HG02938 (cell line): Measurements from ENCODE around the gene TAAR6.
"Not testable (repeated sequence)": the region's sequence is repeated elsewhere in the genome, so short reads cannot be mapped to it uniquely, and the experiment has no call there.

Experiments
- ATAC-seq: cut with Tn5 transposase; IDR thresholded peaks from one replicate; pipeline ENCODE4 v1.9.1; 2021; ENCODE audit warnings: mild to moderate bottlenecking, moderate library complexity; ENCODE audit not compliant: unreplicated experiment

TAAR6 gene

DNA sequence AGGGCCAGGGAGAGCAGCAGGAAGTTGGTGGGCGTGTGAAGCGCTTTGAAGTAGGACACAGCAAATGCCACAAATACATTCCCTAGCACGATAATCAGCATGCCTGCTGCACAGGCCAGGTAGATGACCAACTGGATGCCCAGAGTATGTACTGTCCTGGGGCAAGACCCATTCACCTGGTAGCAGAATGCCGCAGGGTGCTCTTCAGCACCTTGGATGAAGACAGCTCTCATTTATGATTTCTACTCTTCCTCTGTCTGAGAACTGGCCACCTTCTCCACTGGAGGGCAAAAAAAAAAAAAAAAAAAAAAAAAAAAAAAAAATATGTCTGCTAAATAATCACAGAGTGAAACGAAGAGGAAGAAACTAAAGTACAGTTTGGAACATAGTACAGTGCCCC, 19.3 kb downstream of the TAAR6 start, which contains the start of gene TAAR5:
TSS of gene TAAR5 (minus strand) at position 288 of the 400 bp plus-strand sequence. CDS start at position 233, 55 bp downstream.
- no peak for ATAC-seq

DNA sequence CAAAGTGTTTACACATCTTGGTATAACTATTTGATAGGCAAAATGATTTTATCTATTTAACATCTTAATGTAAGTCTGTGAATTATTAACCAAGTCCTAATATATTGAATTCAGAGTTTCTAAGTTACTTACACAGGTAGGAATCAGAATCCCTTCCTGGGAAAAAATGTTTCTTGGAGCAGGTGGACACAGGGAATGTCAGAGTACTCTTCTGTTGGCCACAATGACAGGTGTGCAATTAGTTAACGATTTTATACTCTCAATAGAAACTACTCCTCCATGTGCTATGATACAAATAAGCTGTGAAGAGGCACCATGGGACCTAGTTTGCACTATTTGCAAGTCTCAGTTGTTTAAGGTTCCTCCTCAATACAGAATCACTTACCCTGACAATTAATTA, 20.2 kb downstream of the TAAR6 start:
- no peak for ATAC-seq

DNA sequence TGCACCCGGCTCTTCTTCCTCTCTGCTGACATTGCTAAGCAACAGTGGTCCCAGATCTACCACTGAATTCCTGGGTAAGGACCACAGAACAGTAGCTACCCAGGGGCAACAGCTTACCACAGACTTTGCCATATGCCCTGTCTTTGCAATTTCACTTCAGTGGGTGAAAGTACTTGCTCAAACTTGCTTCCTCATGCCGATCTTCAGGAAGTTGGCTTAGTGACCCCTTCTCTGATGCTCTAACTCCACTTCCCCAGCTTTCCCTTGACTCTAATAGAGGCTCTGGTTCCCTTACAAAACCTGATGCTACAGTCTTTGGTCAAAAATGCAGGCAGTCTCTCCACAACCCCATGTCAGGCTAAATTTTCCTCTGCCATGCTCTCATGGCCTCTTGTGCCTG, 22.7 kb downstream of the TAAR6 start:
- ATAC-seq, result no peak

DNA sequence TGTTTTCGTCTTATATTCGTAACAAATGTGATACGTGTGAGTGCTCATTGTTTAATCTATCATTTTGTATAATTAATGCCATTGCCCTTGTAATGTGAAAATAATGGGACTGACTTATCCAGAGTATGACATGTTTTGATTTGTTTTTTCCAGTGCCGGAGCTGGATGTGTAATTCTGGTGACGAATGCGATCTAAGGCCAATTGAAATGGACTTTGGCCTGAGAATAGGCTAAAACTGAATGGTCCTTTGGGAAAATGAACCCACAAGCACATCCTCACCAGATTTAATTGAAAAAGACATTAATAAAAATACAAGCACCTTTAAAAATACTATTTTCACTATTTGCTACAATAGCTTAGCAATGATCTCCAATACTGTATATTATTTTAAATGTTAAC, 26.1 kb downstream of the TAAR6 start:
- ATAC-seq, result no peak

DNA sequence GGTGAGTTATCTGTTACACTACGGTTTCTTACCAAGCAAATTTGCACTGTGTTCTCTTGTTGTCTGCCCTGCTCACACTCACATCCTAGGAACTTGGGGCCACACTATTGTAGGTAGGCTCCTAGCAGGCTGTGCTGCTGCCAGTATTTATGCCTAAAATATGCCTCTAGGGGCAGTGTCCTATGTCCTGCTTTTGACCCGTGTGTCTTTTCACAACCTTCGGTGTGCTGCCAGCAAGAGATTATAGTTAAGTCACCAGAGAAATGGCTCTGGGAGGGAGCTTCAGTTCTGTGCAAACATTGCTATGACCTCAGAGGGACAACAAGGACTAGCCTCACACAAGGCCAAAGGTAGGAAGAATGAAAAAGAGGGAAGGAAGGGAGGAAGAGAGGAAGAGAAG, 28.4 kb downstream of the TAAR6 start:
- ATAC-seq, result no peak

DNA sequence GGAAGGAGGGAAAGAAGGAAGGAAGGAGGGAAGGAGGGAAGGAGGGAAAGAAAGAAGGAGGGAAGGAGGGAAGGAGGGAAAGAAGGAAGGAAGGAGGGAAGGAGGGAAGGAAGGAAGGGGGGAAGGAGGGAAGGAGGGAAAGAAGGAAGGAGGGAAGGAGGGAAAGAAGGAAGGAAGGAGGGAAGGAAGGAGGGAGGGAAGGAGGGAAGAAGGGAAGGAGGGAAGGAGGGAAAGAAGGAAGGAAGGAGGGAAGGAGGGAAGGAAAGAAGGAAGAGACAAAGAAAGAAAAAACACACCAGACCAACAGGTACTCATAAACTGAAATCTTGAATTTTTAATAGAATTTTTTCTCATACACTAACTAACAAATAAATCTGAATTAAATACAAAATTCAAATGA, 30.8 kb downstream of the TAAR6 start:
- not testable (repeated sequence) for ATAC-seq

DNA sequence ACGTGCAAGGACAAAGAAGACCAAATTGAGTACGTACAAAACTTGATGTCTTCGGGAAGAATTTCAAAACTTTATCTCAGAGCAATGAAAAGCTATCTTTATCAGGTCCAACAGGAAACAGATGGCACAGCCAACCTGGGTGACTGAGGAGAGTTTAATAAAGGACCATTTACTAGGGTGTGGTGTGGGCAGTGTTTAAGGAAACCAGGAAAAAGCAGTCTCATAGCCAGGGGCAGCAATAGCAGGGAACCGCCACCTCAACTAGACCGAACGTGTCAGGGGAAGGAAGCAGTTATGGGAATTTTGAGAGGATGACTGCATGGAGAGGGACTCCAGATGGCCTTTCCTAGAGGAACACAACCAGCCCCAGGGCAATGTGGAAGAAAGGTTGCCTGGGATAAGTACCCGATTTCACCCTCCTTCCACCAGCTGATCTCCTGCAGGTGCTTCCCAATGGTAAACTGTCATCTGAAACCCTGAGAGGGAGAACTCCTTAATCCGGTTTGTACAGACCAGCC, 34.6 kb downstream of the TAAR6 start:
- no peak for ATAC-seq

DNA sequence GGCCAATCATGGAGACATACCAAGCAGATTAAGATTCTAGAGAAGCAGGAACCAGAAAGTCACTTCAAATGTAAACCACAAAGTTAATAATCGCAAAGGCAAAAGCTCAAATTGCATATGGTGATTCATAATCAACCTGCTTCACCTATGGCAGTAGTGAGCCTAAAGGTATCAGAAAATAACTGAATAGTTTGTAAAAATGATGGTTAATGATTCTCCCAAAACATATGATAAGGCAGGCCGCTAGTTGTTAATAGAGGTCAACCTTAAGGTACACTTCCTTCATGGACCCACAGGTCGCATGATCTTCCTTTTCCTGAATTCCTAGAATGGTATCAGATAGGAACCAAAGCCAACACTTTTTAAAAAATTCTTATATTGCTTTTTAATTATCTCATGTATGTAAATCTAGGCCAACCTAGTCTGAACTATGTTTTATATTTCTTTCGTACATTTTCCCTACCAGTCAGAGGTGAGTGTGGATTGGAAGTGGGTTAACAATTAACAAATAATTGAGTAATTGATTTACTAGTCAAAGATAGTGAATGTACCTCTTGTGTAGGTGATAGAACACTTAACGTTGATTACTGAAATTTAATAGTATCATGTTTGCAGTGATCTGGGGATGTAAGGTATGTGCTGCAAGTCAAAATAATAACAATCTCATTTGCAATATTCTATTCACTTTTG, 37.6 kb downstream of the TAAR6 start:
- ATAC-seq, result peak; percentile 88

DNA sequence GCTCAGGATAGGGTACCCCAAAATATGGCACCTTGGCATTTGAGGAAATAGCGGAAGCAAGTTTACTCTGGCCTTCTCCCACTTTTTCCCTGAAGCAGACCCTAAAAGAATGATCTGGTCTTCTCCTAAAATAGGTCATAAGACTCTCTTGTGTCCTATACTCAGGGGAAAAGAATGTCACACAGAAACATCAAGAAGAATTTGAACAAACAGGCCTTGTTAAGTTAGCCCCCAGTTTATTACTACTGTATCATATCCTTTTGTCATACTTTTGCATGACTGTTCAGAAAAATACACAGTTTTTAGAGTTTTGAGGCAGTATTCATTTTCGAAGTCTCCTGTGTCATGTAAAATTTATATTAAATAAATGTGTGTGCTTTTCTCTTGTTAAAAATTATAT, 41.5 kb downstream of the TAAR6 start:
- ATAC-seq, result no peak

DNA sequence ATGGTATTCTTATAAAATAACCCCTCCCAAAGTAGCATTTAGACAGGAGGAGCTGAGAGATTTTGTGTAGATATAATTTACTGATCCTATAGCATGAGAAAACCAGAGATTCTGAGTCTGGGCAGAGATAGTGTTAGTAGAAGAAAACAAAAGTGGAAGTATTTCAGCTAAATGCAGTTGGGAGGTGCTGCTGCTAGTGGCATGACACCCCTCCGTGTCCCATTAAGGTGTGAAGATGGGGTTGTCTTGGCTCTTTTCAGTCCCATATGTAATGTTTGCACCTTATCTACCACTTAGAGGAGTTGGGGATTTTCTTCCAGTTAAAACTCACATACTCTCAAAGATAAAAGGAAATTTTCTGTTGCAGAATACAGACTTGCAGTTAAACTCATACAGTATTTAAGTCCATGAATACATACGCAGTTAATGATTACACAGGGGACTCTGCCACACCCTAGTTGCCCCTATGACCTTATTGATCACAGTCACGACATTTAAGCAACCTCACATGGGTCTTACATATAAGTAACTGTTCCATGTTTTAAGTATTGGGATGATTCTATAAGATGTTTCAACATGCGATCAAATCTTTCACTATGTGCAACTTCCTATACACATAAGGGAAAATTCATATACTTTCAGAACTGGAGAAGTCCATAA, 42.5 kb downstream of the TAAR6 start:
- ATAC-seq, result no peak

DNA sequence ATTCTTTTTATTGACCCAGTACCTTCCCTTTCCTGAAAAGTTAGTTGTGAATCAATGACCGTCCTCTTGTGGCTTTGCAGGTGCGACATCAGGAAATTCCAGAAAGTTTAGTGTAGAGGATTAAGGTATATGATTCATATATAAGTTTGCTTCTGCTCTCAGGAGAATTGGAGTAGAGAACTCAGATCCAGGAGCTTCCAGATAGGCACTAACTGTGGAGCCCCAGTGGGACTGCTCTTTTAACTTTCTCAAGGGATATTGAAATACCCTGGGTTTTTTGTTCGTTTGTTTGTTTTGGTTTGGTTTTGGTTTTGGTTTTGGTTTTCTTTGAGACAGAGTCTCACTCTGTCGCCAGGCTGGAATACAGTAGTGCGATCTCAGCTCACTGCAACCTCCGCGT, 44.4 kb downstream of the TAAR6 start:
- no peak for ATAC-seq

DNA sequence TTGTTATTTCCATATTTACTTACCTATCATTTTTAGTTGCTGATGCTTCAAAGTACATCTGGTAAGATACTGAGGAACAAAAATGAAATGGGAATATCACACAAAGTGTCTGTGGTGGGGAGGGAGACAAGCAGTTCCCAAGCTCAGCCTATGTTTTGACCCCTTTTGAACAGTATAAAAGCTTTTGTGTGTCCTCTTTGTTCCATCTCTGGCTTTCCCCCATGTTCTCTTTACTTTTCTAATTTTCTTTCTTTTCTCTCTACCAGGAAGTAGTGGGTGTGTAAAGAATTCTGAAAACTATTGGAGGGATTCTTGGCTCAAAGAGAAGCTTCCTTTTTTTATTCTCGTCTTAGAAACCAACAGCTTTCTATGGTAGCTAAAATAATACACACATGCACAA, 46.6 kb downstream of the TAAR6 start:
- no peak for ATAC-seq
